PC-9 (cell line): ENCODE data around the gene DBN1.

Source experiments
- EZH2 ChIP-seq: fragments of 200-600 bp; sonication (generic); IDR thresholded peaks from 2 replicates; pipeline ENCODE4 v1.8.0; 2017; ENCODE audit warnings: antibody characterized with exemption, low read depth
- TF ChIP-seq, protein P1 (sequence below): fragments of 200-600 bp; sonication (generic); conservative IDR thresholded peaks from 2 replicates; pipeline ENCODE4 v1.6.1; 2017; ENCODE audit warnings: mixed run types, antibody characterized with exemption, mild to moderate bottlenecking, moderate library complexity

DNA sequence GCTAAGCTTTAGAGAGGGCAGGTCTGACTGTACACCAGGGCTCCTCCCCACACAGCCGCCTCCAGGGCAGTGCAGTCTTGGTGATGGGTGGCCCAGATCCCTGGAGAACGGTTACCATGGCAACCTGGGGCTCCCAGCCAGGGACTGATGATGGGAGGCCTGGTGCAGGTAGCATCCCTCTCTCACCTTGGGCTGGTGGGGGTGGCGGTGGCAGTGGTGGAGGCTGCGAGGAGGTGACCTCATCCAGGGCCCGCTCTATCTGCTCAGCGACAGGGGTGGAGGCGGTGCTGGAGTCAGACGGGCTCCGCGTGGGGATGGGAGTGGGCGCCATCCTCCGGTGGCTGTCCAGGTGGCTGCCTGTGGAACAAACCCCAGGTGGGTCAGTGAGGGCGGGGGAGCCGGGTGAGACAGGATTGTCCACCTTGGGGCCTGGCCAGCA lies 14.5 kb downstream of the DBN1 start:
- TF ChIP-seq, protein P1, sequence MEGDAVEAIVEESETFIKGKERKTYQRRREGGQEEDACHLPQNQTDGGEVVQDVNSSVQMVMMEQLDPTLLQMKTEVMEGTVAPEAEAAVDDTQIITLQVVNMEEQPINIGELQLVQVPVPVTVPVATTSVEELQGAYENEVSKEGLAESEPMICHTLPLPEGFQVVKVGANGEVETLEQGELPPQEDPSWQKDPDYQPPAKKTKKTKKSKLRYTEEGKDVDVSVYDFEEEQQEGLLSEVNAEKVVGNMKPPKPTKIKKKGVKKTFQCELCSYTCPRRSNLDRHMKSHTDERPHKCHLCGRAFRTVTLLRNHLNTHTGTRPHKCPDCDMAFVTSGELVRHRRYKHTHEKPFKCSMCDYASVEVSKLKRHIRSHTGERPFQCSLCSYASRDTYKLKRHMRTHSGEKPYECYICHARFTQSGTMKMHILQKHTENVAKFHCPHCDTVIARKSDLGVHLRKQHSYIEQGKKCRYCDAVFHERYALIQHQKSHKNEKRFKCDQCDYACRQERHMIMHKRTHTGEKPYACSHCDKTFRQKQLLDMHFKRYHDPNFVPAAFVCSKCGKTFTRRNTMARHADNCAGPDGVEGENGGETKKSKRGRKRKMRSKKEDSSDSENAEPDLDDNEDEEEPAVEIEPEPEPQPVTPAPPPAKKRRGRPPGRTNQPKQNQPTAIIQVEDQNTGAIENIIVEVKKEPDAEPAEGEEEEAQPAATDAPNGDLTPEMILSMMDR = no peak
- TF ChIP-seq EZH2 = no peak
